Choroid plexus epithelial cell (primary cell): ENCODE measurements around the gene IGFBP3.

Experiments
- DNase-seq: peaks from one replicate; pipeline ENCODE4 v3.0.0-alpha.2; 2010; ENCODE audit warnings: low read depth
- H3K4me3 ChIP-seq: 2 replicates; pipeline ENCODE4 v1.5.1; 2011; ENCODE audit warnings: low read depth, mild to moderate bottlenecking, control low read depth, low read length, moderate library complexity
- TF ChIP-seq, protein P1 (sequence below): conservative IDR thresholded peaks from 2 replicates; pipeline ENCODE4 v1.5.1; 2011; ENCODE audit warnings: low read depth, mild to moderate bottlenecking, control low read depth, inconsistent platforms, low read length, moderate library complexity

The IGFBP3 gene

DNA sequence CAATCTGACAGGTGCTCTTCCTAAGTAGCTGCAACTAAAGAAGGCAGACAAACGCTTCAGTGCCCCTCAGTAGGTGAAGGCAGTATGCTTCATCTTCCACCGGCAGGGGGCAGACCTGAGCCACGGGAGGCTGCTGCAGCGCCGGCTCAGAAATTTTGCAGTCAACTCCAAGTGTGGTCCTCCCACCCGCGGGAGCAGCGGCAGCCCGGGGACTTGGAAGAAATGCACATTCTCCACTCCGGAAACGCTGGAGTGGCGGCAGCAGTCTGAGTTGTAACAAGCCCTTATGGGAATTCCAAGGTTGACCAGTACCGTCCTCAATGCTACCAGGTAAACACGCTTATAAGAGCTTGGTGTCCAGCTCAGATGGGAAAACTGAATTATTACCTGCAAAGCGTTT is 3.4 kb downstream of the IGFBP3 start:
- TF ChIP-seq, protein P1, sequence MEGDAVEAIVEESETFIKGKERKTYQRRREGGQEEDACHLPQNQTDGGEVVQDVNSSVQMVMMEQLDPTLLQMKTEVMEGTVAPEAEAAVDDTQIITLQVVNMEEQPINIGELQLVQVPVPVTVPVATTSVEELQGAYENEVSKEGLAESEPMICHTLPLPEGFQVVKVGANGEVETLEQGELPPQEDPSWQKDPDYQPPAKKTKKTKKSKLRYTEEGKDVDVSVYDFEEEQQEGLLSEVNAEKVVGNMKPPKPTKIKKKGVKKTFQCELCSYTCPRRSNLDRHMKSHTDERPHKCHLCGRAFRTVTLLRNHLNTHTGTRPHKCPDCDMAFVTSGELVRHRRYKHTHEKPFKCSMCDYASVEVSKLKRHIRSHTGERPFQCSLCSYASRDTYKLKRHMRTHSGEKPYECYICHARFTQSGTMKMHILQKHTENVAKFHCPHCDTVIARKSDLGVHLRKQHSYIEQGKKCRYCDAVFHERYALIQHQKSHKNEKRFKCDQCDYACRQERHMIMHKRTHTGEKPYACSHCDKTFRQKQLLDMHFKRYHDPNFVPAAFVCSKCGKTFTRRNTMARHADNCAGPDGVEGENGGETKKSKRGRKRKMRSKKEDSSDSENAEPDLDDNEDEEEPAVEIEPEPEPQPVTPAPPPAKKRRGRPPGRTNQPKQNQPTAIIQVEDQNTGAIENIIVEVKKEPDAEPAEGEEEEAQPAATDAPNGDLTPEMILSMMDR, result peak; percentile 98
- peak overlapping the region; percentile 31 for H3K4me3 ChIP-seq
- peak; percentile 73 for DNase-seq

DNA sequence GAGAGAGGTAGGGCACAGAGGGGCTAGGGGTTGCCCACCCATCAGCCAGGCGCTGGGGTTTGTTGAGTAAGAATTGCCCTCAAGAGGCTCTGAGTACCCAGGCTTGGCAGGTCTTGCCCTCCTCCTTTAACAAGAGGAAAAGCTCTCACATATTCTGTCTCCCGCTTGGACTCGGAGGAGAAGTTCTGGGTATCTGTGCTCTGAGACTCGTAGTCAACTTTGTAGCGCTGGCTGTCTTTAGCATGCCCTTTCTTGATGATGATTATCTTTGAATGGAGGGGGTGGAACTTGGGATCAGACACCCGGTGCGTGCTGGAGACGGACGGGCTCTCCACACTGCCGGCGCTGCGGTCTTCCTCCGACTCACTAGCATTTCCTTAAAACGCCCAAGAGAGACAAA is 4.0 kb downstream of the IGFBP3 start:
- no peak overlapping the region for H3K4me3 ChIP-seq
- TF ChIP-seq, protein P1, result no peak
- DNase-seq, result no peak

DNA sequence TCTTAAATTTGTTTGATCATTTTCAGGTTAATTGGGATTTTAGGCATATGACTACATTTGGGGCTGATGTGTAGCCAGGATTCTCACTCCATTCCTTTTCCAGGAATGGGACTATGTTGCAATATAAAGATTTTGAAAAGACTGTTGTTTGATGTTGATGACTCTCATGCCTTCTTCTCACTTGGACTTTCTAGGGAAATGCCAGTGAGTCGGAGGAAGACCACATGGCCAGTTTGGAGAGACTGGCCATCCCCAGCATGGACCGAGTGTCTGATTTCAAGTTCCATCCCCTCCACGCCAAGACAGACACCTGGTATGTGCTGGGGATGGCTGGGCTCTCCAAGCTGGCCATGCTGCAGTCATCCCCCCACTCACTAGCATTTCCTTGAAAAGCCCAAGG is 5.5 kb downstream of the IGFBP3 start:
- TF ChIP-seq, protein P1, result no peak
- no peak for DNase-seq

DNA sequence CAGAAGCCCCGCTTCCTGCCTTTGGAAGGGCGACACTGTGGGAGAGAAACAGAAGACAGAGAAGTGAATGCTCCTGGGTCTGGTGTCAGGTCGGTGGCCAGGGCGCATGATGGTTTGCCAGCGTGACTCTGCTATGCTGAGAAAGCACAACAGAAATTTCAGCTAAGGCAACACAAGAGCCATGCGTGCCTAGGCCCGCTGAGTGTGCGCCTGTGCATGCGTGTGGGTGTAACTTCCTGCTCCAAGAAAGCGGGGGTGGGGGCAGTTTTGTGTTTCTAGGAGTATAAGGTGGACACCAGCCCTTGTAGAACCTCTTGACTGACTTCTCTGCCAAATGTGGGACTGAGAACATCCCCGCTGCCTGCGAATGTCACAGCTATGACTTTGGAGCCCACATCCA is 6.2 kb downstream of the IGFBP3 start:
- TF ChIP-seq, protein P1, result no peak
- DNase-seq, result no peak
- no peak overlapping the region for H3K4me3 ChIP-seq

More for the DNA sequence above, 5.5 kb downstream of the IGFBP3 start:
- H3K4me3 ChIP-seq, result no peak overlapping the region

DNA sequence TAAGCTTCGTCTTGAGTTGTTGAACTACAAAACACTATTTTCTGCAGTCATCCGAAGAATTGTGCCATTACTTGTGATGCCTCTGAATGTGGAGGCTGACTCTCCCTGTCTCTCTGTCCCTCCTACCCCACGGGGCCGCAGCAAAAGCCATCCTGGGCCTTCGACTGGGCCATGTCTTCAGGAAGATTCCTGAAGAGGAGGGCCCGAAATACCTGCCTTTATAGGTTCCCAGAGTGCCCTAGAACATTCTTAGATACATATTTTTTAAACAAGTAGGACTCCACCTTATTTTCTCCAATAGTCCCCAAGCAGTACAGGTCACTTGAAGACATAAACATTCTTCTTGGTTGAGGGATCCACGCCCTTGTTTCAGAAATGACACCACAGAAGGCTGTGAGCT is 8.1 kb downstream of the IGFBP3 start:
- TF ChIP-seq, protein P1, result no peak

DNA sequence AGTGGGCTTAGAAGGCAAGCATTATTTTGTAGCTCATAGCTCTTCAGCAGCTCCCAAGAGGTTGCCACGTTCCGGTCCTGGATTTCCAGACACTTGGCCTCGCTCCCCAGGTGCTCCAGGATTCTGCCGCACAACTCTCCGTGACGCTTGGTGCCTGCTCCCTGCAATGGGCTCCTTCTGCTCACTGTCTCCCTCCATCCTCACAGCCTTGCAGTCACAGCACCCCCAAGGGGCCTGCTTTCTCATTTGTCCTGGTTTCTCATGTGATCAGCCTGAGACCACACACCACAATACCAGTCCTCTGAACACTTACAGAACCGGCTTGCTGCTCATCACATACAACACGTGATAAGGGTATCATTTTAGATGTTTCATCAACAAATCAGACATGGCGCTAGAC is 9.8 kb downstream of the IGFBP3 start:
- TF ChIP-seq, protein P1, result no peak
- H3K4me3 ChIP-seq, result no peak overlapping the region
- no peak for DNase-seq

More for the DNA sequence above, 8.1 kb downstream of the IGFBP3 start:
- DNase-seq, result no peak
- no peak overlapping the region for H3K4me3 ChIP-seq

DNA sequence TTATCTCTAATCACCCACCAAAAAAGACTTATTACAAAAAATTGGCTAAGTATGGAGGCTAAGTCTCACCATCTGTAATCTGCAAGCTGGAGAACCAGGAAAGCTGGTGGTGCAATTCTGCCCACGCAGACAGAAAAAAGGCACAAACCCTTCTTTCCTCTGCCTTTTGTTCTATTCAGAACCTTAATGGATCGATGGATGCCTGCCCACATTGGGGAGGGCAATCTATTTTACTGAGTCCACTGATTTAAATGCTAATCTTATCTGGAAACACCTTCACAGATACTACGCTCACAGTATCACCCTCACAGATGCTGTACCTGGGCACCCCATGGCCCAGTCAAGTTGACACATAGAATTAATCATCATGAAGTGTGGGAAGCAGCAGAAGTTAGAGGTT is 10.2 kb downstream of the IGFBP3 start:
- DNase-seq, result no peak
- TF ChIP-seq, protein P1, result no peak

More for the DNA sequence above, 10.2 kb downstream of the IGFBP3 start:
- no peak overlapping the region for H3K4me3 ChIP-seq
